Measurements from ENCODE around the gene NOSTRIN.

Gene NOSTRIN

GRCh38 chr2:168889635-168890005 lies 87.2 kb downstream of the NOSTRIN start:
- no peak for DNase-seq

- peak; percentile 89 to 93 for DNase-seq
These were observed 87.8 kb downstream of the NOSTRIN start, which contains the start of gene SPC25 for GRCh38 chr2:168890006-168890782. SPC25 (minus strand) TSS chr2:168890430; CDS start chr2:168889519, 911 bp downstream.

GRCh38 chr2:168892327-168892726 lies 89.9 kb downstream of the NOSTRIN start:
- DNase-seq: no peak

- no peak for DNase-seq
These were observed 91.7 kb downstream of the NOSTRIN start for GRCh38 chr2:168894101-168894500.

- no peak for DNase-seq
These were observed 92.3 kb downstream of the NOSTRIN start for GRCh38 chr2:168894720-168895119.

- no peak for DNase-seq
These were observed 93.3 kb downstream of the NOSTRIN start for GRCh38 chr2:168895771-168896170.

- no peak for DNase-seq
These were observed 94.3 kb downstream of the NOSTRIN start for GRCh38 chr2:168896783-168897182.

- DNase-seq: no peak
These were observed 95.0 kb downstream of the NOSTRIN start for GRCh38 chr2:168897449-168897848.

GRCh38 chr2:168901003-168901402 lies 98.6 kb downstream of the NOSTRIN start, which contains the start of gene G6PC2:
G6PC2 (plus strand) TSS chr2:168901291; CDS start chr2:168901332, 41 bp downstream.
- no peak for DNase-seq

- DNase-seq: no peak
These were observed 101.5 kb downstream of the NOSTRIN start for GRCh38 chr2:168903888-168904287.

- DNase-seq: no peak
These were observed 101.9 kb downstream of the NOSTRIN start for GRCh38 chr2:168904358-168904757.

- DNase-seq: no peak
These were observed 105.7 kb downstream of the NOSTRIN start for GRCh38 chr2:168907940-168908662.

GRCh38 chr2:168910330-168910729 lies 107.9 kb downstream of the NOSTRIN start:
- DNase-seq: no peak

GRCh38 chr2:168912466-168912865 lies 110.0 kb downstream of the NOSTRIN start:
- DNase-seq: no peak

GRCh38 chr2:168912901-168913369 lies 110.5 kb downstream of the NOSTRIN start:
- no peak for DNase-seq

GRCh38 chr2:168913495-168913894 lies 111.1 kb downstream of the NOSTRIN start:
- DNase-seq: no peak
